Heart left ventricle (tissue), 13 donors: ENCODE data around the gene ATXN7L3B.

ENCODE experiments used
- POLR2A ChIP-seq, 2 donors: fragments of 450-650 bp; IDR thresholded peaks; one replicate each; pipeline ENCODE4 v1.6.1; 2017; ENCODE audit warnings: antibody characterized with exemption in 2 of 2, mild to moderate bottlenecking in 2 of 2, moderate library complexity in 2 of 2
- TF ChIP-seq, protein P1 (sequence below), 12 donors: fragments of 200-600 bp; sonication (generic) in 4 of 12; IDR thresholded peaks; one replicate each; pipeline versions ENCODE4 v1.5.0 to v1.8.0; 2018 to 2022; ENCODE audit warnings: antibody characterized with exemption in 12 of 12, mild to moderate bottlenecking in 5 of 12
- donor health status: ischemic (EF 13 %, LVEDD 7.1; RV severe dilation, severe dysfunction).
- donor health status: DM: no; HTN: yes; CAD: no.
- donor health status: DM: no; HTN: no; CAD: no.
- donor health status: ischemic (EF 25% LVEDD 6.9; RV normal size, moderate dysfunction).
- donor health status: ischemic (EF 25% LVEDD 5.7; RV mildly dilated, moderate dysfunction).
- donor health status: ischemic (EF 35%, LVEDD 5.7; RV mildly dilated, moderate dysfunction).
- donor health status: nonischemic (EF 11% LVEDD 7.7; RV severe dilation, severe dysfunction).
- donor health status: DM: yes; HTN: yes; CAD: no.
- donor health status: PGD.
- donor health status: ischemic (EF 29% LVEDD 5.4; RV normal size, mild dysfunction).
- donor health status: nonischemic (EF 23%, LVEDD 6.1; RV moderate dilation, normal function).

DNA sequence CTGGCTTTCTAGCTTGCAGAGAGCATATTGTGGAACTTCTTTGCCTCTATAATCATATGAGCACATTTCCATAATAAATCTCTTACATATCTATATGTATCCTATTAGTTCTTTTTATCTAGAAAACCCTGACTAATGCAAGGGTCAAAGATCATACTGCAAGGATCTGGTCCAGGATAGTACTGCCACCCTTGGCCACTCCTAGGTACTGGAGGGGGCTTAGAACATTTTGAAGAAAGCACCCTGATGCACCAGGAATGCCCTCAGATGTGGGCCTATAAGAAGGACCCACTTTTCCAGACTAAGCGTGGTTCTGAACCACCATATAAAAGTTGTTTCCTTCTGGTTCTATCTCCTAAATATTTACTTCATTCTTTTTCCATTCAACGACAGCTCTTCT, 14.6 kb downstream of the ATXN7L3B start:
- TF ChIP-seq, protein P1, sequence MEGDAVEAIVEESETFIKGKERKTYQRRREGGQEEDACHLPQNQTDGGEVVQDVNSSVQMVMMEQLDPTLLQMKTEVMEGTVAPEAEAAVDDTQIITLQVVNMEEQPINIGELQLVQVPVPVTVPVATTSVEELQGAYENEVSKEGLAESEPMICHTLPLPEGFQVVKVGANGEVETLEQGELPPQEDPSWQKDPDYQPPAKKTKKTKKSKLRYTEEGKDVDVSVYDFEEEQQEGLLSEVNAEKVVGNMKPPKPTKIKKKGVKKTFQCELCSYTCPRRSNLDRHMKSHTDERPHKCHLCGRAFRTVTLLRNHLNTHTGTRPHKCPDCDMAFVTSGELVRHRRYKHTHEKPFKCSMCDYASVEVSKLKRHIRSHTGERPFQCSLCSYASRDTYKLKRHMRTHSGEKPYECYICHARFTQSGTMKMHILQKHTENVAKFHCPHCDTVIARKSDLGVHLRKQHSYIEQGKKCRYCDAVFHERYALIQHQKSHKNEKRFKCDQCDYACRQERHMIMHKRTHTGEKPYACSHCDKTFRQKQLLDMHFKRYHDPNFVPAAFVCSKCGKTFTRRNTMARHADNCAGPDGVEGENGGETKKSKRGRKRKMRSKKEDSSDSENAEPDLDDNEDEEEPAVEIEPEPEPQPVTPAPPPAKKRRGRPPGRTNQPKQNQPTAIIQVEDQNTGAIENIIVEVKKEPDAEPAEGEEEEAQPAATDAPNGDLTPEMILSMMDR (IDR thresholded peaks at IDR 0.05) = no peak
- TF ChIP-seq POLR2A (IDR thresholded peaks at IDR 0.05) = no peak
